ENCODE measurements around the gene AMPH.

DNA sequence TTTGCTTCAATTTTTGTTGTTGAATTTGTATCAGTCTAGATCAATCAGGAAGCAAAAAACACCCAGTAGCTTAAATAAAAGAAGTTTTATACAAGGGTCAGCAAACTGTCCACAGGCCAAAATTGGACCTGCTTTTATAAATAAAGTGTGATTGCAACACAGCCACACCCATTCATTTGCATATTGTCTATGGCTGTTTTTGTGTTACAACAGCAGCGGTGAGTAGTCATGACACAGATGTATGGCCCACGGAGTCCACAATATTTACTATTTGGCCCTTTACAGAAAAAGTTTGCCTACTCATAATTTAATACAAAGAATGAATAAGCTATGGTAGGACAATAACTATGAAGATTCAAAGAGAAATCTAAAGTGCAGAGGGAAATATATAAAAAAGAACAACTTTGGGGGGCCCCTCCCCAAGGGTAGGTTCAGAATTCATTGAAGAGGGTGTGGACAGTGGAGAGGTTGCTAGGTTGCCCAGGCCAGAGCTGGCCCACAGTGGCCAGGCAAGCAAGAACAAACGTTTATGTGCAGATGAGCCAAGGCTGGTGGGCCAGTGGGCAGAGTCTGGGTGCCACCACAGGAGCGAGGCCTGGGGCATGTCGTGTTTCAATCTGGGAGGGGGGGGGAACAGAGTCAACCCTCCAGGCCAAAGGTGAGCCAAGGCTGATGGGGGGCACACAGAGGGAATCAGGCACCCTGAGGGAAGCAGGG, 47.0 kb upstream of the AMPH start:
- TF ChIP-seq POLR2AphosphoS5 (IDR thresholded peaks at IDR 0.05; ENCODE audit: low read depth, low read length) (no peak), POLR2A (IDR thresholded peaks at IDR 0.05; ENCODE audit: low read depth, low read length) (no peak)

Measured in GM12892 (cell line).